IMR-90 (cell line): ENCODE data around the gene RBMS3. TPM values are rescaled to one million over a fixed set of nuclear protein-coding genes. Genes with fewer than 3 reads are reported as not detected.

Experiments used
- ATAC-seq: fragments of 200-7000 bp; cut with Tn5 transposase; 2 replicates; pipeline ENCODE4 v1.9.1; 2020; ENCODE audit warnings: low read depth, mild to moderate bottlenecking, moderate library complexity
- BruUV-seq: library from RNA; stranded (reverse); fragments of 400-500 nt; replicated peaks from 2 replicates; lab custom pipeline; 2021; lab: Mats Ljungman, UMichigan
- CTCF ChIA-PET: fragments of 300-600 bp; formaldehyde crosslinking; extraction: SDS; loops from one replicate; lab custom pipeline; 2021; ENCODE audit warnings: antibody characterized with exemption; lab: Yijun Ruan, JAX
- POLR2A ChIA-PET: fragments of 300-600 bp; sonication (Branson Sonifier 250); formaldehyde crosslinking; loops from one replicate; lab custom pipeline; 2022; ENCODE audit warnings: antibody characterized with exemption; ENCODE audit not compliant: unreplicated experiment; lab: Charles Lee
- DNase-seq: peaks from one replicate; pipeline ENCODE4 v3.0.0; 2013
- H2AFZ ChIP-seq: replicated peaks from 2 replicates; pipeline ENCODE3; 2013; ENCODE audit warnings: low read length, mild to moderate bottlenecking; ENCODE audit not compliant: poor library complexity
- H2AK5ac ChIP-seq: 2 replicates; pipeline ENCODE4 v1.6.1; 2013; ENCODE audit warnings: low read depth, low read length, inconsistent platforms
- H2AK9ac ChIP-seq: replicated peaks from 2 replicates; pipeline ENCODE3; 2013; ENCODE audit warnings: mild to moderate bottlenecking, low read depth, low read length, moderate library complexity; ENCODE audit not compliant: poor library complexity
- H2BK120ac ChIP-seq: 2 replicates; pipeline ENCODE4 v1.6.1; 2013; ENCODE audit warnings: low read depth, low read length, inconsistent platforms
- H2BK15ac ChIP-seq: 3 replicates; pipeline ENCODE4 v1.6.1; 2013; ENCODE audit warnings: low read depth, low read length, inconsistent platforms
- H2BK20ac ChIP-seq: 2 replicates; pipeline ENCODE4 v1.6.1; 2013; ENCODE audit warnings: low read depth, mild to moderate bottlenecking, inconsistent platforms, low read length, moderate library complexity
- H2BK5ac ChIP-seq: 2 replicates; pipeline ENCODE4 v1.6.1; 2013; ENCODE audit warnings: mild to moderate bottlenecking, low read depth, low read length, inconsistent platforms; ENCODE audit not compliant: poor library complexity, severe bottlenecking
- H3K14ac ChIP-seq: replicated peaks from 2 replicates; pipeline ENCODE4 v1.6.1; 2013; ENCODE audit warnings: low read depth, low read length, inconsistent platforms
- H3K18ac ChIP-seq: 2 replicates; pipeline ENCODE4 v1.6.1; 2013; ENCODE audit warnings: low read depth, low read length, control low read depth
- H3K23ac ChIP-seq: 2 replicates; pipeline ENCODE4 v1.6.1; 2013; ENCODE audit warnings: low read depth, low read length, inconsistent platforms
- H3K27ac ChIP-seq: 2 replicates; pipeline ENCODE4 v1.5.1; 2013; ENCODE audit warnings: mild to moderate bottlenecking, control low read depth, low read length; ENCODE audit not compliant: insufficient read depth
- H3K27me3 ChIP-seq: 2 replicates; pipeline ENCODE4 v1.6.1; 2013; ENCODE audit warnings: low read length; ENCODE audit not compliant: control insufficient read depth, insufficient read depth
- H3K36me3 ChIP-seq: 2 replicates; pipeline ENCODE4 v1.6.1; 2013; ENCODE audit warnings: low read length, mixed read lengths; ENCODE audit not compliant: control insufficient read depth, insufficient read depth
- H3K4ac ChIP-seq: 2 replicates; pipeline ENCODE4 v1.6.1; 2013; ENCODE audit warnings: low read depth, low read length, inconsistent platforms
- H3K4me1 ChIP-seq: 2 replicates; pipeline ENCODE4 v1.6.1; 2013; ENCODE audit warnings: low read length, mixed read lengths; ENCODE audit not compliant: control insufficient read depth, insufficient read depth
- H3K4me2 ChIP-seq: 2 replicates; pipeline ENCODE4 v1.6.1; 2013; ENCODE audit warnings: low read depth, mild to moderate bottlenecking, control low read depth, low read length, moderate library complexity
- H3K4me3 ChIP-seq: 2 replicates; pipeline ENCODE4 v1.5.1; 2013; ENCODE audit warnings: low read depth, mild to moderate bottlenecking, control low read depth, low read length, moderate library complexity; ENCODE audit not compliant: insufficient read depth
- H3K56ac ChIP-seq: 2 replicates; pipeline ENCODE4 v1.6.1; 2013; ENCODE audit warnings: low read length, inconsistent platforms; ENCODE audit not compliant: insufficient read depth; ENCODE audit errors: extremely low read depth
- H3K79me1 ChIP-seq, 2 experiments: 2 replicates each; pipeline ENCODE4 v1.6.1; 2013; ENCODE audit warnings: low read length in 2 of 2, inconsistent platforms in 1 of 2, low read depth in 1 of 2
- H3K9ac ChIP-seq: 2 replicates; pipeline ENCODE4 v1.6.1; 2013; ENCODE audit warnings: low read depth, low read length, control low read depth
- H3K9me1 ChIP-seq: 2 replicates; pipeline ENCODE4 v1.6.1; 2013; ENCODE audit warnings: low read length, inconsistent platforms; ENCODE audit not compliant: insufficient read depth
- H3K9me3 ChIP-seq: 2 replicates; pipeline ENCODE4 v1.6.1; 2013; ENCODE audit warnings: low read length; ENCODE audit not compliant: control insufficient read depth, insufficient read depth
- H4K20me1 ChIP-seq: 2 replicates; pipeline ENCODE4 v1.6.1; 2013; ENCODE audit warnings: low read length, inconsistent platforms; ENCODE audit not compliant: insufficient read depth
- H4K5ac ChIP-seq: 2 replicates; pipeline ENCODE4 v1.6.1; 2013; ENCODE audit warnings: mild to moderate bottlenecking, low read depth, low read length, control low read depth
- H4K8ac ChIP-seq, 2 experiments: 2 replicates each; pipeline ENCODE4 v1.6.1; 2013; ENCODE audit warnings: low read depth in 2 of 2, low read length in 2 of 2, control low read depth in 1 of 2, inconsistent platforms in 1 of 2
- H4K91ac ChIP-seq: 2 replicates; pipeline ENCODE4 v1.6.1; 2013; ENCODE audit warnings: low read depth, low read length, inconsistent platforms; ENCODE audit not compliant: insufficient read depth
- BHLHE40 ChIP-seq: fragments of 150-350 bp; IDR thresholded peaks from 2 replicates; pipeline ENCODE4 v1.6.1; 2016; ENCODE audit warnings: mild to moderate bottlenecking, low read depth, low read length
- CEBPB ChIP-seq: IDR thresholded peaks from 2 replicates; pipeline ENCODE4 v1.6.1; 2012; ENCODE audit warnings: low read depth, low read length, improper control_type of control experiment
- CHD1 ChIP-seq: IDR thresholded peaks from 2 replicates; pipeline ENCODE4 v1.6.1; 2012; ENCODE audit warnings: low read depth, low read length, improper control_type of control experiment
- CTCF ChIP-seq: conservative IDR thresholded peaks from 2 replicates; pipeline ENCODE4 v1.5.1; 2012; ENCODE audit warnings: mild to moderate bottlenecking, low read depth, low read length, improper control_type of control experiment
- ELK1 ChIP-seq: fragments of 150-350 bp; IDR thresholded peaks from 2 replicates; pipeline ENCODE4 v1.6.1; 2016; ENCODE audit warnings: low read depth, mild to moderate bottlenecking, low read length, moderate library complexity, borderline replicate concordance
- FOS ChIP-seq: fragments of 150-350 bp; IDR thresholded peaks from 2 replicates; pipeline ENCODE4 v1.6.1; 2016; ENCODE audit warnings: low read depth, low read length
- MAFK ChIP-seq: IDR thresholded peaks from 2 replicates; pipeline ENCODE4 v1.6.1; 2012; ENCODE audit warnings: low read depth, low read length, improper control_type of control experiment
- MAZ ChIP-seq: IDR thresholded peaks from 2 replicates; pipeline ENCODE4 v1.6.1; 2012; ENCODE audit warnings: low read depth, mild to moderate bottlenecking, low read length, improper control_type of control experiment, moderate library complexity, borderline replicate concordance
- MXI1 ChIP-seq: IDR thresholded peaks from 2 replicates; pipeline ENCODE4 v1.6.1; 2012; ENCODE audit warnings: low read depth, mild to moderate bottlenecking, low read length, moderate library complexity, borderline replicate concordance
- NFE2L2 ChIP-seq: fragments of 150-350 bp; IDR thresholded peaks from 2 replicates; pipeline ENCODE4 v1.6.1; 2016; ENCODE audit warnings: low read depth, mild to moderate bottlenecking, low read length
- POLR2A ChIP-seq: IDR thresholded peaks from 2 replicates; pipeline ENCODE4 v1.6.1; 2012; ENCODE audit warnings: mild to moderate bottlenecking, low read depth, low read length
- RAD21 ChIP-seq: IDR thresholded peaks from 2 replicates; pipeline ENCODE4 v1.6.1; 2012; ENCODE audit warnings: low read length, improper control_type of control experiment
- RCOR1 ChIP-seq: IDR thresholded peaks from 2 replicates; pipeline ENCODE4 v1.6.1; 2012; ENCODE audit warnings: mild to moderate bottlenecking, low read length, improper control_type of control experiment; ENCODE audit not compliant: insufficient replicate concordance
- RFX5 ChIP-seq: IDR thresholded peaks from 2 replicates; pipeline ENCODE4 v1.8.0; 2012; ENCODE audit warnings: low read depth, mild to moderate bottlenecking, low read length, moderate library complexity
- SMC3 ChIP-seq: fragments of 150-350 bp; IDR thresholded peaks from 2 replicates; pipeline ENCODE4 v1.6.1; 2016; ENCODE audit warnings: low read depth, mild to moderate bottlenecking, antibody characterized with exemption, low read length, moderate library complexity
- USF2 ChIP-seq: fragments of 150-350 bp; IDR thresholded peaks from 2 replicates; pipeline ENCODE4 v1.6.1; 2017; ENCODE audit warnings: mild to moderate bottlenecking, antibody characterized with exemption, low read length, low read depth
- WGBS, 2 experiments: methylation state at CpG; one replicate each; pipeline versions ENCODE4 v1.1.5 to v1.1.7; 2013; ENCODE audit warnings: missing lambda C conversion rate in 2 of 2; ENCODE audit not compliant: insufficient read length in 1 of 2; ENCODE audit errors: extremely low coverage in 2 of 2; 5-methylcytosine and 5-hydroxymethylcytosine counted together
- dilution Hi-C: fragments of 300-500 bp; cut with HindIII; formaldehyde crosslinking; loops from one replicate; pipeline ENCODE4 v1.14.3; 2018; ENCODE audit warnings: low sequenced_read_pairs; ENCODE audit not compliant: unreplicated experiment
- in situ Hi-C: fragments of 300-500 bp; cut with MboI; formaldehyde crosslinking; loops from 3 replicates; pipeline ENCODE4 v1.14.3; 2019; ENCODE audit warnings: low sequenced_read_pairs, inconsistent platforms, mixed read lengths
- intact Hi-C: fragments of 100-400 bp; cut with micrococcal nuclease; formaldehyde crosslinking; loops from 2 replicates; pipeline ENCODE4 v1.10.0; 2022
- polyA plus RNA-seq, 3 experiments: library from polyadenylated mRNA; depleted of rRNA; stranded (reverse); fragments of >200 nt; gene quantifications; 2 replicates each; pipeline ENCODE4 v1.2.3, GENCODE V29; 2012; ENCODE audit warnings: low replicate concordance in 1 of 3
- total RNA-seq: library from RNA; depleted of rRNA; stranded (reverse); fragments of >200 nt; gene quantifications from 2 replicates; pipeline ENCODE4 v1.2.3, GENCODE V29; 2012

RBMS3 gene
- total and polyA plus RNA-seq, 2 of the 4 experiments (the other 2 are of a cell fraction) = 15.2 to 127 TPM

DNA sequence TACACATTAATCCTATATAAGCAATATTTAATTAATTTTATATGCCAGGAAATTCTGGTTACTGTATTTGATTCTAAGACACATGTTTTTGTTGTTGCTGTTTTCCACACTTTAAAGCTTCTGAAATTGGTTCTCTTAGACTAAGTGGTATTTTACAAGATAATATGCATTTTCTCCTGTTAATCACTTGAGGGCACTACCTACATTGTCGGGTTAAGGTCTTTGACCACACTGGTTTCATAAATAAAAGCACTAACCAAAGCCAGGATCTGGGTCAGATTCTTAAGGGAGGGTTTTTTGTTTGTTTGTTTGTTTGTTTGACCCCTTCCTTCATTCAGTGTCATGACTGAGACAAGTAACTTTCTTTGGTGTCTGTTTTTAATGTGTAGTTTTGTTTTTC lies 590.2 kb downstream of the RBMS3 start:
- H3K79me1 ChIP-seq = peaks cover 0 to 3% of the 10 kb centered on the region in 2 experiments; a peak in 1 of 4 replicates

More for the DNA sequence above, 590.2 kb downstream of the RBMS3 start:
- intact Hi-C loops (no loop called here), in situ Hi-C loops (no loop called here), dilution Hi-C loops (no loop called here)
- H4K91ac ChIP-seq = no peak overlapping the region
- H3K9me3 ChIP-seq = no peaks in the 10 kb centered on the region
- H3K56ac ChIP-seq = no peak overlapping the region
- H3K36me3 ChIP-seq = peaks cover 4% of the 10 kb centered on the region; the same call in 1 of the 2 replicates
- H3K27ac ChIP-seq = no peak overlapping the region
- DNase-seq (no peak), ATAC-seq (no peak)
- H3K9ac ChIP-seq = no peak overlapping the region
- no peak overlapping the region for H3K14ac ChIP-seq
- no peak overlapping the region for H4K5ac ChIP-seq
- no peak overlapping the region for H2BK5ac ChIP-seq
- no CpG with 5 or more reads among the region's 1 CpG for WGBS, 2 experiments
- no TSS peak for BruUV-seq
- POLR2A ChIA-PET = no interaction called here
- H3K4ac ChIP-seq = no peak overlapping the region
- H3K18ac ChIP-seq = no peak overlapping the region
- no peak overlapping the region for H3K23ac ChIP-seq
- H2AK9ac ChIP-seq = no peak overlapping the region
- no peaks in the 10 kb centered on the region for H3K4me1 ChIP-seq
- H2BK20ac ChIP-seq = no peak overlapping the region
- no peak overlapping the region for H4K8ac ChIP-seq
- CTCF ChIA-PET = no interaction called here
- no peak overlapping the region for H3K4me2 ChIP-seq
- no peak overlapping the region for H2AFZ ChIP-seq
- no peak for TF ChIP-seq CHD1
- no peak for TF ChIP-seq CEBPB
- TF ChIP-seq NFE2L2 = no peak
- TF ChIP-seq MAFK = no peak
- TF ChIP-seq ELK1 = no peak
- TF ChIP-seq MAZ = no peak
- no peak for TF ChIP-seq POLR2A
- TF ChIP-seq RAD21 = no peak
- no peak for TF ChIP-seq BHLHE40
- no peak for TF ChIP-seq RCOR1
- TF ChIP-seq SMC3 = no peak
- TF ChIP-seq FOS = no peak
- no peak for TF ChIP-seq MXI1
- no peak for TF ChIP-seq USF2
- TF ChIP-seq CTCF = no peak
- TF ChIP-seq RFX5 = no peak
- no peak overlapping the region for H2BK15ac ChIP-seq
- no peak overlapping the region for H2BK120ac ChIP-seq
- no peak overlapping the region for H2AK5ac ChIP-seq
- no peaks in the 10 kb centered on the region for H3K27me3 ChIP-seq
- no peak overlapping the region for H3K4me3 ChIP-seq
- no peaks in the 10 kb centered on the region for H4K20me1 ChIP-seq
- no peaks in the 10 kb centered on the region for H3K9me1 ChIP-seq
